T-helper 9 cell (primary cell): ENCODE measurements around the gene QSOX2.

Experiments used
- DNase-seq: peaks from one replicate; pipeline ENCODE4 v3.0.0-alpha.2; 2020
- total RNA-seq, 2 donors: gene quantifications; one replicate each; lab custom pipeline; 2026; lab: John Stamatoyannopoulos, UW

QSOX2 gene, protein sequence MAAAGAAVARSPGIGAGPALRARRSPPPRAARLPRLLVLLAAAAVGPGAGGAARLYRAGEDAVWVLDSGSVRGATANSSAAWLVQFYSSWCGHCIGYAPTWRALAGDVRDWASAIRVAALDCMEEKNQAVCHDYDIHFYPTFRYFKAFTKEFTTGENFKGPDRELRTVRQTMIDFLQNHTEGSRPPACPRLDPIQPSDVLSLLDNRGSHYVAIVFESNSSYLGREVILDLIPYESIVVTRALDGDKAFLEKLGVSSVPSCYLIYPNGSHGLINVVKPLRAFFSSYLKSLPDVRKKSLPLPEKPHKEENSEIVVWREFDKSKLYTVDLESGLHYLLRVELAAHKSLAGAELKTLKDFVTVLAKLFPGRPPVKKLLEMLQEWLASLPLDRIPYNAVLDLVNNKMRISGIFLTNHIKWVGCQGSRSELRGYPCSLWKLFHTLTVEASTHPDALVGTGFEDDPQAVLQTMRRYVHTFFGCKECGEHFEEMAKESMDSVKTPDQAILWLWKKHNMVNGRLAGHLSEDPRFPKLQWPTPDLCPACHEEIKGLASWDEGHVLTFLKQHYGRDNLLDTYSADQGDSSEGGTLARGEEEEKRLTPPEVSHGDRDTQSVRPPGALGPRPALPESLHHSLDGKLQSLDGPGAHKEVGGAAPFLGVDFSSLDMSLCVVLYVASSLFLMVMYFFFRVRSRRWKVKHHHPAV
- total RNA-seq = 43.2 to 60.2 reads per million in 2 donors

DNA sequence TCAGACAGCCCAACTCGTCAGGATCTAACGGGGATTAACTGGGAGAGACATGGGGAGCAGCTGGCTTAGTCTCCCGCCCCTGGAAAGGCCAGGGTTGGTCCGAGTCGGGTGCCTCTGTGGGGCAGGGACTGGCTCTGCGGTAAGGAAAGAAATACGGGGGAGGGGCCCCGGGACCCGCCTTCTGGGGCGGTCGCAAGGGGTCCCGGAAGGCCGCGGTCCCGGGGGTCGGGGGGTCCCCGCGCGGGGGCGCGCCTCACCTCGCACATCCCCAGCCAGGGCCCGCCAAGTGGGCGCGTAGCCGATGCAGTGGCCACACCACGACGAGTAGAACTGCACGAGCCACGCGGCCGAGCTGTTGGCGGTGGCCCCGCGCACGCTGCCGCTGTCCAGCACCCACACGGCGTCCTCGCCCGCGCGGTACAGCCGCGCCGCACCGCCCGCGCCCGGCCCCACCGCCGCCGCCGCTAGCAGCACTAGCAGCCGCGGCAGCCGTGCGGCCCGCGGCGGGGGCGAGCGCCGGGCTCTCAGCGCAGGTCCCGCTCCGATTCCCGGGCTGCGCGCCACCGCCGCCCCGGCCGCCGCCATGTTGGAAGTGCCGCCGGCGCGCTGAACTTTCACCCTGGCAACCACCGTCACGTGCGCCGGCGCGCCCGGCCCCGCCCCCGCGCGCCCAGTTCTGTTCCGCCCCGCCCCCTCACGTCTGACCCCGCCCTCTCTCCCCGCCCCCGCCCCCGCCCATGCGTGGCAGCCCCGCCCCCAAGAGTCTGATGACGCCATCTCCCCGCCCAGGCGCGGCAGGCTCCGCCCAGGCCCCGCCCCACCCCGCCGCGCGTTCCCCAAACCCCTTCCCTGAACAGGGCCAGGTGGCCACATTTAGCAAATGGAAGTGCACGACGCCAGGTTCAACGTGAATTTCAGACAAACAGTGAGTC lies at the start of gene QSOX2:
TSS of gene QSOX2 (minus strand) at position 594 of the 932 bp plus-strand sequence. CDS start at position 585, 9 bp downstream.
- peak; percentile 90 for DNase-seq

DNA sequence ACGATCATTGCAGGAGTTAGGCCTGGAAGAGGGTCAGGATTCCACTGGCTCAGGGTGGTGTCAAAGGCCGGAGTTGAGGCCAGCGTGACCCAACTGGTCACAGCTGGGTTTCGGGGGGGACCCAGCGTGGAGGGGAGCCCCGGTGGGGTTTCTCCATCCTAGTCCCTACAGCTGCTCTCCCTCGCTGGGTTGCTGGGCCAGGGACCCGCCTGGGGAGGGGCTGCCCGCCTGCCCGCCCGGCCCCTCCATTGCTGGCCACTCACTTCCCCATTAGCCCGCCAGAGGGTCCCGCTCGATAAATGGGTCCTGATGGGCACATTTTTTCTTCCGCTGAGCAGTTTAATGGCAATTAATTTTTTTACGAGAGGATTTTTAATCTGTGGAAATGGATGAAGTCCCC lies 49.4 kb upstream of the QSOX2 start:
- no peak for DNase-seq

DNA sequence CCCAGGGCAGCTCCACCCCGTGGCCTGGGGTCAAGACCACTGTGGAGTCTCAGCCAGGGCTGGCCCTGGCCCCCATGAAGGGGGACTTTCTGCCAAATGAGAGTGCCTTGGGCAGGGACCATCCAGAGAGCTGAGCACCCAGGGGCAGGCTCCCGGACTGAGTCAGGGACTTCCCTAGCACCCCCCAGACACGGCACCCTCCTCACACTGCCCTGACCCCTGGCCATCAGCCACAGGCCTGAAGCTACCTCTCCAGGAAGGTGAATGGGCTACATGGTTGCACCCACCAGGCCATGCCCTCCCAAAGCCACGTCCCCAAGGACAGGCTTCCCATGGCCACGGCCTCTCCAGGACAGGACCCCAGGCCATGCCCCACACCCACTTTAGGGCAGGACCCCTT lies 48.8 kb upstream of the QSOX2 start:
- no peak for DNase-seq

DNA sequence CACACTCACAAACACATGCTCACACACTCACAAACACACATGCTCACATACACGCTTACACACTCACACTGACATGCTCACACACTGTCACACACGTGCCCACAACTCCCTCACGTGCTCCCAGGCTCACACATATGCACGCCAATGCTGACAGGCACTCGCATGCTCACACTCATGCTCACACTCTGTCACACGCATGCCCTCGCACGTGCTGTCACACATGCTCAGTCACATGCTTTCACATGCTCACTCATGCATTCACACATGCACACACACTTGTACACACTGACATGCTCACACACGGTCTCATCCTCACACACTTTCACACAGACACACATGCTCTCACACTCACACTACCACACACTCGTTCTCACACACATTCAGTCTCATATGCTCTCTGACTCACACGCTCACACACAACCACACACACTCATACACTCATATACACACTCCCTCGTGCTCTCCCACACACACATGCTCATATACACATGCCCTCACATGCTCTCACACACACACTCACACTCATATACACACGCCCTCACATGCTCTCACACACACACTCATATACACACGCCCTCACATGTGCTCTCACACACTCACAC lies 48.0 kb upstream of the QSOX2 start:
- DNase-seq = no peak

DNA sequence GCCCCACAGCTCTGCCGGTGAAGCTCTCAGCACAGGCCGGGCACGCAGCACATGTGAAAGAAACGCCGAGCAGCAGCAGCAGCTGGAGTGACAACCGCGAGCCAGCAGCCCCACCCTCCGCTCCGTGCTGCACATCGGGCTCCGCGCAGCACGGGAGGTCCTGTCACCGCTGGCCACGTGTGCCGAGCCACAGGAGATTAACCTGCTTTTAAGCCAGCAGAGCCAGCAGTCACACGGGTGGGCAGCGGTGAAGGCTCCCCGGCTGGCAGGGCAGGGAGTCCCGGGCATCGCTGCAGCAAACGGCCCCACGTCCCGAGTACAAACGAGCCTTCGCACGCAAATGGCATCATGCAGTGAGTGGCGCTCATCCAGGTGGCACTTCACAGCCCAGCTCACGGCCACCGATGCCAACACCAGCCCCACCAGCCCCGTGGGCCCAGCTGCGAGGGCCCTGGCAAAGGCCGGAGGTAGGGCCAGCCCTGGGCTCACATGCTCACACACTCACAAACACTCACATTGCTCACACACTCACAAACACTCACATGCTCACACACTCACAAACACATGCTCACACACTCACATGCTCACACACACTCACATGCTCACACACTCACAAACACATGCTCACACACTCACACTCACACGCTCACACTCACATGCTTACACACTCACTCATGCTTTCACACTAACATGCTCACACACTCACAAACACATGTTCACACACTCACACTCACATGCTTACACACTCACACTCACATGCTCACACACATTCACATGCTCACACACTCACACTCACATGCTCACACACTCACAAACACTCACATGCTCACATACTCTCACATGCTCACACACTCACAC lies 47.2 kb upstream of the QSOX2 start:
- DNase-seq = no peak

DNA sequence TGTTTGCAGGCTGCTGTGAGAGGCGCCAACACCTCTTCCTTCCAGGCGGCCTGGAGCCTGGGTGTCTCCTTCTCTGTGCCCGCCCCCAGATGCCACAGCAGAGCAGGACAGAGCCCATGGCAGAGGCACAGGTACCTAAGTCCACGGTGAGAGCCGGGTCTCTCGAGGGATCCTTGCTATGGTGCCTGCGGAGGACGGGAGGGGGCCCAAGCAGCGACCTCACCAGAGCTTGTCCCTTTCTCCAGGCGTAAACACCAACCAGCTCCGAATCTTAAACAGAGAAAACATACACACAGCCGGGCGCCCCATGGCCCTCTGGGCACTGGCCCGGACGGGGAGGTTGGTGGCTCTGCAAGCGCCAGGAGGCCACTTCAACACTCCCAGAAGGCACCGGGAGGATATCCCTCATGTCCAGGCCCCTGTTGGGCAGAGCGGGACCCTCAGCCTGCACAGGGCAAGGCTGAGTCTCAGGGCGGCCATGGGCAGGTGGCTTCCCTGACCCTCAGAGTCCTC lies 46.5 kb upstream of the QSOX2 start:
- DNase-seq = no peak

DNA sequence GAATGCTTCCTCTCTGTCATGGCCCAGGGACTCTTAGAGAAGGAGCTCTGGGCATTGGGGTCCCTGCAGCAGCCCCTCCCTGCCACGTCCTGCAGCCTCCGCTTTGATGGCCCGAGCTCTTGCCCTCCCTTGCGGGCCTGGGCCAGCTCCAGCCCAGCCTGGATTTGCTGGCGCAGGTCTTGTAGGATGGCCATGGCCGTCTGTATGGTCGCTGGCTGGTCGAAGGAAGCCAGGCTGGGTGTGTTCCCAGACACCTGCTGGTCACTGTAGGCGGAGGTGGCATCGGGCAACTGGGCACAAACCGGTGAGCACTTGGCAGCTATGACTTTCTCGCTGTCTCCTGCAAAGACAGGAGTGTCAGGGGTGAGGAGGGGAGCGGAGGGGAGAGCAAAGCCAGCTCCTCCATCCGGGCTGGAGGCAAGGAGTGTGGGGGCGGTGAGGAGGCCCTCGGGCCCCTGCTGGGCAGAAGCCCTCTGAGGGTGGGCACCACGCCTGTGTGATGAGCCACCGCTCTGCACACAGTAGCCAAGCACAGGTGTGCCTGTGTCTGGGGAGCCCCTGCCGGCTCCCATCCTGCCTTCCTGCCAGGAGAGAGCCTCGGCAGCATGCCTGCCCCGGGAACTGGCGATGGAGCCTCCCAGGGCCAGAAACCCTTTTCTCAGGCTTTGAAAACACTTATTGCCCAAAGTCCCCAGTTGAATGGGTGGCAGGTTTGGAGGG lies 45.9 kb upstream of the QSOX2 start:
- no peak for DNase-seq

DNA sequence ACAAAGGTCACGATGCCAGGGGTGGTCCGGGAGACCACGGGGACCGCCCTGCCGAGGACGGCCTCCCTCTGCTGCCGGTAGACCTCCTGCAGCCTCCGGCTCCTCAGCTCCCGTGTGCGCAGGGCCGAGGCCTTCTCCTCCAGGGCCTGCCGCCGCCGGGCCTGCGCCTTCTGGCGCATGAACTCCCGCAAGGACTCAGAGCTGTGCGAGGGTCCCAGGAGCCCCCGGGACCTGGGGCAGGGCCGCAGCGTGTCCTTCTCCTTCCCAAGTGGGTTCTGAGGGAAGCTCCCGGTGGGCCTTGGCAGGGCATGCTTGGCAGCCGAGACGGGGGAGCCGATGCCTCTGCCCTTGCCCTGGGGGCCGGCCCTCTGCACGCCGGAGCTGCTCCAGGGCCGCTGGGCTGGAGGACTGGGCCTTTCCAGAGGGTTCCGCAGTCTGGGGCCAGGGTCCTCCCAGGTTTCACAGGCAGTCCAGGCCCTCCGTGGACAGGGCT lies 44.9 kb upstream of the QSOX2 start:
- DNase-seq = no peak

DNA sequence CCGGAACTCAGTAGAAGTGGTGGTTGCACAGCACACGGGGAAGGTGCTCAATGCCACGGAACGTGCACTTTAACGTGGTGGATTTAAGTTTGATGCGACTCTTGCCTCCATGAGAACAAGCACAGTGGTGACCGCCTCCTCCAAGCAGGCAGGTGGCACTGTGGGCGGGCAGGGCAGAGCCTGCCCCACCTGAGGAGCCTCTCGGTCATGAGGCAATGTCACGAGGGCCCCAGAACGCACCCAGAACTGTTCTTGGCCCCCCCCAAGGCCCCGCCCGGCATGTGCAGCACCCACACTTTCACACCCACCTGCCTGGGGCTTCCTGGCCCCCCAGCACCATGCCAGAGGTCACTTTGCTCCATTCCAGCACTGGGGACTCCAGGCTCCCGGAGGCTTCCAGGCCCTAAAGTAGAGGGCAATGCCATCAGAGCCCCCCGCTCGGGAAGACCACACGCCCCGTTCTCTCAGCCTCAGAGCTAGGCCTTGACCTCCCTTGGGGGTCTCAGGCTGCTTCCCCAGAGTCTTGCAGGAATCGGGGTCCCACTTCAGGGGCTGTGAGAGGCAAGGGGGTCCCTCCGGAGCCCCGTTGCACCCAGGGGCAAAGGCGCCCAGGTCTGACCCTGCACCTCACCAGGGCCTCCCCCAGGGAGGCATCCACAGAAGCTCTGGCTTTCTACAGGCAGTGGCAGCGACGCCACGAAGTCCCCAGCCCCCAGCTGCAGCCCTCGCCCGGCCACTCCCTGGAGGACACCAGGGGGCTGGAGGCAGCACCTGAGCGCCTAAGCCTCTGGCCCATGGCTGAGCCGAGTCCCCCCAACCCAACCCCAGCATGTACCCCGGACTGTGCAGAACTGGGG lies 44.3 kb upstream of the QSOX2 start:
- no peak for DNase-seq

DNA sequence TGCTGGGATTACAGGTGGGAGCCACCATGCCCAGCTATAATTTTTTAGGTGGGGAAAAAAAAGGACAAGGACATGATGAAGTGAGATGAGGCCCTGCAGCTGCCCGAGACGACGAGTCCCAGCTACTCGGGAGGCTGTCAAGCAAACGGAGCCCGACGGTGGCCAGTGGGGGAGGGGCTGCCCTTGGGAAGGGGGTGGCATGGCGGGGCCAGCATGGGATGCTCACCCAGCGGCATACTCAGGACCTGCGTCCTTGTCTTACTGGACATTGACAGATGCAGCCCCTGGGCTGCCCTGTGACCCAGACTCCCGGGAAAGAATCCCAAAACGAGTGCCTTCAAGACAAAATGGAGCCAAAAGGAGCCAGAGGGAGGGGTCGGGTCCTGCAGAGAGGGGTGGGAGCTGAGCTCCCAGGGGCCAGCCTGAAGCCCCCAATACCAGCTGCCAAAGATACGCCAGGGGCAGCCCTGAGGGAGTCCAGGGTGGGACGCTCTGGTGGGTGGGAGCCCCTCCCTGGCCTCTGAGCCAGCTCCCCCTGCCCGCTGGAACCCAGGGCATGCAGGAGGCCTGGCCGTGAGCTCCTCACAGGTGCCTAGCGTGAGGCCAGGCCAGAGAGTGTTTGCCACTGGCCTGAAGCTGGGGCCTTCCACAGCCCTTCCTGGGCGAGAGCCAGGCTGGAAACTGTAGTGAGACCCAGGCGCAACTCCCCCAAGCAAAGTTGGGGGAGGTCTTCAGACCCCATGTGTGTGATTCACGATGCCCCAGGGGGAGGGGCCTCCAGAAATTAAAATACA lies 42.5 kb upstream of the QSOX2 start:
- no peak for DNase-seq

DNA sequence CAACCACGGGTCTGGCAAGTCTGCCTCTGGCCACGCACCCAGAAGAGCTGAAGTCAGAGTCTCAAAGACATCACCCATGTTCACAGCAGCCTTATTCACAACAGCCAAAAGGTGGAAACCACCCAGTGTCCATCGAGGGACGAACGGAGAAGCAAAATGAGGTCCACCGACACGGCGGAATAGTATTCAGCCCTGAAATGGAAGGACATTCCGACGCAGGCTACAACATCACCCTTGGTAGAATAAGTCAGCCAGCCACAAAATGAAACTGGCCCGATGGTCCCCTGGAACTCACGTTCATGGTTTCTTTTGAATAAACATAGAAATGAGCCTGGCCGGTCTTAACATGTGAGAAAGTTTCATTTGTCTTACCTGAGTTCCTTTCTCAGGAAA lies 41.4 kb upstream of the QSOX2 start:
- DNase-seq = no peak

DNA sequence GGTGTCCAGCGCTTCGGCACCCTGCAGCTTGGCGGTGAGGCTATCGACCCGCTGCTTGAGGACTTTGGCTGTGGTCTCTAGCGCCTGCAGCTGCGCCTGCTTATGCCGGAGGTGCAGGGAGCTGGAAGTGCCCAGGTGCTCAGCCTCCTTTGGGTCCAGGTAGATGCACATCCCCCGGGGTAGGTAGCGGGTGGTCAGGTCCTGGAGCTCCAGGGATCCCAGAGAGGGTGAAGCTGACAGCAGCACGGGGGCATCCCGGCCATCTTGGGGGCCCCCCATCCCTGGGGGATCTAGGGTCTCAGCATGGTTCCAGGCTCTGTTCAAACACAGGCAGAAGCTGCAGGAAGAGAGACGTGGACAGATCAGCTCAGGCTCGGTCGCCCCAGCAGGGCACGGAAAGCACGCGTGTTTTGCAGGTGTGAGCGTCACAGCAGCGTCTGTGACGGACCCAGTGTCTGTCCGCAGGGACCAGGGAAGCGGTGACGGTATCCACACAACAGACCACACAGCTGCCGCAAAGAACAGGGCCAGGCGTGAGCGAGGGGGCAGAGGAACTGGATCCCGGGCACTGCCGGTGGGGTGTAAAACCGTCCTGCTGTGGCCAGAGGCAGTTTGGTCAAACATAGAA lies 40.9 kb upstream of the QSOX2 start:
- no peak for DNase-seq

DNA sequence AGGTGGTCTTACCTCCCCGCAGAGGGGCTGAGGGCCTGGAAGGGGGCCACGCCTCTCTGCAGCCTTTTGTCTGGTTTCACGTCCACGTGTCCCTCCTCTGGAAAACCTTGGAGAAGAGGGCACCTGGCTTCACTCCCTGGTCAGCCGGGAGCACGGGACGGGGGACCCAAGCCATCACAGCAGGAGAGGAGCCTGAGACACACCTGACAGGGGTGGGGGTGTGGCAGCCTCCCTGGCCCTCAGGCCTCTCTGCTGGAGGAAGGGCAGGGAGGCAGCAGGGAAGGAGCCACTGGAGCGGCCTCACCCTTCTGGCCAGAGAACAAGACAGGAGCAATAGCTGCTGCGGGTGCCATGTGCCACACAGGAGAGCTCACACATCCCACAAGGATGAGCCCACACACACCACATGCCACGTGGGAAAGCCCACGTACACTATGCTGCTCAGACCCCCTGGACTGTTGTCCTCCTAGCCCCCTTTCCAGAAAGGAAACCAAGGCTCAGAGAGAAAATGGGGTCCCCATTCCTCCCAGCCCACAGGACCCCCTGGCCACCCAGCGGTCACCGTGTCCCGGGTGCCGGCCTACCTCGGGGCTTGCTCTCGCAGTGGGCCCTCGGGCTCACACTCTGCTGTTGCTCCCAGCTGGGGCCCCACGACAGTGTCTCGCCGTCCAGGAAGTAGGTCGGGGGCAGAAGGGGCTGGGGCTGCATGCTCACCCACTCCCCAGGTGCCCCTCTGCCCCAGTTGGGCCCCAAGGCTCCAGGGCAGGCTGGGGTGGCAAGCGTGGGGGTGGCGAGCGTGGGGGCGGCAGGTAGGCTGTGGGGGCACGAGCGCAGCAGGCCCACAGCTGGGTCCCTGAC lies 40.1 kb upstream of the QSOX2 start:
- DNase-seq = no peak

DNA sequence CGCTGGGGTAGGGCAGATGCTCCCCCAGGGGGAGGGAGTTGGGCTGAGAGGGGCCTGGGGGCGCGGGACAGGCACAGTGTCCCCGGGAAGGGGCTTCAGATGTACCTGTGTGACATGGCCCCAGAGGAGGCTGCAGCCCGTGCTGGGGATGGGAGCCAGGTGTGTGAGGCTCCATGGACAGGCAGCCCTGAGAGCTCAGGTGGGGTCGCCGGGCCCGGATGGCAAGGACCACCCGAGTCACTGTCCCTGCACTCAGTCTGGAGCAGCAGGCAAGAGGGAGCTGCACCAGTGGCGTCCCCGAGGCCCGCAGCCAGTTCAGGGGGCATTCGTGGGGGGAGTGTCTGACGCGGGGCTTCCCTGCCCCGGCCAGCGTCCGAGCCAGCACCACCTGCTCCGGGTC lies 39.3 kb upstream of the QSOX2 start:
- DNase-seq = no peak

DNA sequence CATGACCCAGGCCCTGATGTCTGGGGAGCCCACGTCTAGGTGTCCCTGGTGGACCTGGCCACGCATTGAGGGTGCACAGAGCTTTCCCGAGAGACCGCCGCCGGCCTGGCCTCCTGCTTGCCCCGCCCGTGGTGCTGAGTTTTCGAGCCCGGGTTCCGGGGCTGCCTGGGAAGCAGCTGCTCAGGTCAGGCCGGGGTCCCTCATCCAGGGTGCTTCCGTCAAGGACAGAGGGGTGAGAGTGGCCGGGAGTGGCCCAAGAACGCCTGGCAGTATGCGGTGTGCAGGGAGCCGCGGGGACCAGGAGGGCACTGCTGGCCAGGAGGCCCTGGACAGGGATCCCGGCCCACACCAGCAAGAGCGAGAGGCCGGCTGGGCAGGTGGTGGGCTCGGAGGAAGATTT lies 38.7 kb upstream of the QSOX2 start:
- no peak for DNase-seq

DNA sequence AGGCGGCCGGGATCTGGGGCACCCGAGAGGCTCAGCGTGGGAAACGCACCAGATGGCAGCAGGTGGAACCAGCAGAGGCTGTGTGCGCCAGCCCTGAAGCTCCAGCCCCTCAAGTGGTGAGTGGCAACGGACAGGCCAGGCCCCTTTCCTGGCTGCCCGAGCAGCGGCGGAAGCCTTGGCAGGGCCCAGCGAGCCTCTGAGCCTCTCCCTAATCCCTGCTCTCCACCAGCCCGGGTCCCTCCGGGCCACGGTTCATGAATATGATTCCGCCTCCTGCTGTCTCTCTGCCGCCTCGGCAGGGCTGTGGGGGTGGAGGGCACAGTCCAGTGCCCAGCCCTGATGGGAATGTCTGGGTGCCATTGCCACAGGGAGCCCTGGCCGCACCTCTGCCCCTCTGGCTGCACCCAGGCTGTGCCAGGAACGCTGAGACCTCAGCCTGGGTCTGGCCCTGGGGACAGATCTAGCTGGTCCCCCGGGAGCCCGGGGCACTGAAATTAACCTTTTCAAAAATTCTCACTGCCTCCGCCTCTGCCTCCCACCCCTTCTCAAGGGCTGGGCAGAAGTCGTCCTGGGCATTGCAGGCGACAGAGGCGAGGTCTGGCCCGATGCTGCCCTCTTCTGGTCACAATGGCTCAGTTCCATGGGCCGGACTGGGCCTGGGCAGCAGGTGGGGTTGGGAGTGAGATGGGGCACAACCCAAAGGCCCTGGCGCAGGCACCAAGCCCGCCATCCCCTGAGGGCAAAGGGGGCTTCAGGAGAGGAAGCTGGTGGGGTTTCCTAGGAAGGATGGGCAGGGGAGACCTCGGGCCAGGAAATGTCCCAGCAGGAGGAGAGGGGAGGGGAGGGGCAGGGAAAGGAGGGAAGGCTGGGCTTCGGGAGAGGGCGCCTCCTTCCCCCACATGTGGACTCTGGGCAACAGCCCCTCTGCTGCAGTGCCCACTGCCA lies 38.0 kb upstream of the QSOX2 start:
- DNase-seq = peak; percentile 66
